ENCODE results near the gene TTC7B. TPM values are rescaled to one million over a fixed set of nuclear protein-coding genes. Genes with fewer than 3 reads are reported as not detected.

TTC7B gene
- total RNA-seq, 1 experiment from 2014 or later, result 40.9 TPM

GRCh38 chr14:90730206-90730766 is 85.9 kb downstream of the TTC7B start:
- H3K27me3 ChIP-seq (ENCODE audit: control insufficient read depth, insufficient read depth, low read length), result no peaks in the 10 kb centered on the region
- no peaks in the 10 kb centered on the region for H3K4me1 ChIP-seq (ENCODE audit: control insufficient read depth, insufficient read depth, low read length)
- no peaks in the 10 kb centered on the region for H3K36me3 ChIP-seq (ENCODE audit: control insufficient read depth, insufficient read depth, low read length)
- H3K27ac ChIP-seq (ENCODE audit: low read length), result no peak overlapping the region
- ATAC-seq (no peak), DNase-seq (ENCODE audit: low read depth, low spot score) (no peak)
- no peaks in the 10 kb centered on the region for H3K9me3 ChIP-seq (ENCODE audit: control insufficient read depth, insufficient read depth, low read depth, low read length)
- no TSS peak for BruUV-seq (replicated peaks)
- ChIA-PET CTCF (no interaction called here), POLR2A (no interaction called here)
- TF ChIP-seq CTCF (IDR thresholded peaks at IDR 0.05) (no peak), REST (IDR thresholded peaks at IDR 0.05; ENCODE audit: insufficient read depth in 1 of 2, low read depth in 2 of 2, low read length in 1 of 2) (no peak), TCF7L2 (IDR thresholded peaks at IDR 0.05; ENCODE audit: low read depth, low read length) (no peak), SIN3A (IDR thresholded peaks at IDR 0.05; ENCODE audit: borderline replicate concordance, insufficient read depth, low read depth, low read length) (no peak), POLR2AphosphoS5 (IDR thresholded peaks at IDR 0.05; ENCODE audit: low read depth, low read length) (no peak)
- in situ Hi-C loops (cut with HindIII; ENCODE audit: low pct_unique_long_range_greater_than_20kb, low sequenced_read_pairs), result no loop called here
- intact Hi-C loops (cut with micrococcal nuclease; ENCODE audit: unreplicated experiment), result no loop called here
- no peak overlapping the region for H3K4me3 ChIP-seq (ENCODE audit: low read depth in 2 of 2, low read length in 2 of 2)

DNA sequence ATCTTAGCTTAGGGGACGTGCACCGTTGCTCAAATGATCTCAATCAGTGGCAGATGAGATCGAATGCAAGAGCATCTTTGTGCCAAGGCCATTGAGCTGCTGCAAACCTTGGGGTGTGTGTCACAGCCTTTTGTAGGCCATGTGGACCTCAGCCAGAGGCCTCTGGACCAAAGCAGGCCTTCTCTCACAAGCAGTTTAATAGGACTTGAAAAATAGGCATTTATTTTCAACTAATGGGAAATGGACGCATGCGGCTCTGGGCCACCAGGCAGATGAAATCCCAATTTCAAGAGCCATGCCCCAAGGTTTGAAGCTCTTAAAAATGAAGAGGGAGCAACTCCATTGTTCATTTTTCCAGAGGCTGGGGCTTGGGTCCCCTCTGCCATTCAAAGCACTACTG is 87.3 kb downstream of the TTC7B start:
- in situ Hi-C loops (cut with HindIII; ENCODE audit: low pct_unique_long_range_greater_than_20kb, low sequenced_read_pairs), result no loop called here
- ChIA-PET POLR2A (no interaction called here), CTCF (no interaction called here)
- no peaks in the 10 kb centered on the region for H3K4me1 ChIP-seq (ENCODE audit: control insufficient read depth, insufficient read depth, low read length)
- H3K27ac ChIP-seq (ENCODE audit: low read length), result no peak overlapping the region
- no peaks in the 10 kb centered on the region for H3K27me3 ChIP-seq (ENCODE audit: control insufficient read depth, insufficient read depth, low read length)
- H3K36me3 ChIP-seq (ENCODE audit: control insufficient read depth, insufficient read depth, low read length), result no peaks in the 10 kb centered on the region
- H3K4me3 ChIP-seq (ENCODE audit: low read depth in 2 of 2, low read length in 2 of 2), result no peak overlapping the region
- BruUV-seq (replicated peaks), result no TSS peak
- intact Hi-C loops (cut with micrococcal nuclease; ENCODE audit: unreplicated experiment), result no loop called here
- no peak for TF ChIP-seq CTCF (IDR thresholded peaks at IDR 0.05)
- no peak for TF ChIP-seq REST (IDR thresholded peaks at IDR 0.05; ENCODE audit: insufficient read depth in 1 of 2, low read depth in 2 of 2, low read length in 1 of 2)
- TF ChIP-seq TCF7L2 (IDR thresholded peaks at IDR 0.05; ENCODE audit: low read depth, low read length), result no peak
- no peak for TF ChIP-seq SIN3A (IDR thresholded peaks at IDR 0.05; ENCODE audit: borderline replicate concordance, insufficient read depth, low read depth, low read length)
- TF ChIP-seq POLR2AphosphoS5 (IDR thresholded peaks at IDR 0.05; ENCODE audit: low read depth, low read length), result no peak
- DNase-seq (ENCODE audit: low read depth, low spot score) (no peak), ATAC-seq (no peak)
- H3K9me3 ChIP-seq (ENCODE audit: control insufficient read depth, insufficient read depth, low read depth, low read length), result no peaks in the 10 kb centered on the region
